ENCODE results near the gene PRRT1B.

- TF ChIP-seq CTCF (conservative IDR thresholded peaks at IDR 0.05; ENCODE audit: low read depth, low read length) = no peak
- no peak for TF ChIP-seq RAD21 (IDR thresholded peaks at IDR 0.05; ENCODE audit: low read length)
- TF ChIP-seq POLR2A (IDR thresholded peaks at IDR 0.05; ENCODE audit: low read depth, low read length) = no peak
- no peak for TF ChIP-seq FOS (IDR thresholded peaks at IDR 0.05; ENCODE audit: low read depth, low read length)
- TF ChIP-seq NFE2L2 (IDR thresholded peaks at IDR 0.05; ENCODE audit: low read depth, low read length) = no peak
- TF ChIP-seq MXI1 (IDR thresholded peaks at IDR 0.05; ENCODE audit: borderline replicate concordance, low read depth, low read length) = no peak
- no peak for TF ChIP-seq BHLHE40 (IDR thresholded peaks at IDR 0.05; ENCODE audit: low read depth, low read length)
- TF ChIP-seq MAFK (IDR thresholded peaks at IDR 0.05; ENCODE audit: low read depth, low read length) = no peak
- TF ChIP-seq ELK1 (IDR thresholded peaks at IDR 0.05; ENCODE audit: borderline replicate concordance, low read depth, low read length) = no peak
- TF ChIP-seq CEBPB (IDR thresholded peaks at IDR 0.05; ENCODE audit: low read depth, low read length) = no peak
Measured at GRCh38 chr9:131598121-131598520, 52.8 kb downstream of the PRRT1B start.

Data from IMR-90 (cell line).